Testis (tissue), 3 donors: ENCODE data around the gene NPAS2. TPM values are rescaled to one million over a fixed set of nuclear protein-coding genes. Genes with fewer than 3 reads are reported as not detected.

Experiments
- DNase-seq: peaks from one replicate; pipeline ENCODE4 v3.0.0-alpha.2; 2019
- H3K27ac ChIP-seq, 2 donors: fragments of 200-600 bp; sonication (generic); one replicate each; pipeline ENCODE4 v1.5.1; 2019
- H3K27me3 ChIP-seq: fragments of 200-600 bp; sonication (generic); one replicate; pipeline ENCODE4 v1.5.1; 2019
- H3K36me3 ChIP-seq: fragments of 200-600 bp; sonication (generic); one replicate; pipeline ENCODE4 v1.5.1; 2017; ENCODE audit warnings: low read depth; ENCODE audit errors: missing control alignments
- H3K4me1 ChIP-seq: fragments of 200-600 bp; sonication (generic); one replicate; pipeline ENCODE4 v1.5.1; 2019
- H3K4me3 ChIP-seq, 2 donors: fragments of 200-600 bp; sonication (generic); one replicate each; pipeline ENCODE4 v1.5.1; 2017 to 2019
- H3K9me3 ChIP-seq: fragments of 200-600 bp; sonication (generic); one replicate; pipeline ENCODE4 v1.5.1; 2017
- CTCF ChIP-seq, 3 experiments: fragments of 450-650 bp in 2 of 3; fragments of 200-600 bp in 1 of 3; sonication (generic) in 1 of 3; IDR thresholded peaks; one replicate each; pipeline ENCODE4 v1.5.1; 2016 to 2019; ENCODE audit warnings: antibody characterized with exemption in 3 of 3, mild to moderate bottlenecking in 2 of 3, moderate library complexity in 1 of 3
- POLR2A ChIP-seq: fragments of 450-650 bp; IDR thresholded peaks from one replicate; pipeline ENCODE4 v1.6.1; 2017; ENCODE audit warnings: antibody characterized with exemption, mild to moderate bottlenecking, moderate library complexity
- WGBS, 2 donors: methylation state at CpG; one replicate each; pipeline ENCODE4 v1.1.5; 2018; 5-methylcytosine and 5-hydroxymethylcytosine counted together
- intact Hi-C: fragments of 100-400 bp; cut with DNase I; formaldehyde crosslinking; loops from one replicate; pipeline ENCODE4 v1.15.1; 2023; ENCODE audit warnings: low total_unique reads
- polyA plus RNA-seq: library from polyadenylated mRNA; stranded (reverse); fragments of 350-450 nt; fragmentation: Illumina TruSeq; extraction: RNeasy Lipid Tissue Mini Kit (QIAGEN cat#74804); gene quantifications from one replicate; pipeline ENCODE4 v1.2.3, GENCODE V29; 2014; ENCODE audit warnings: low read depth, low replicate concordance; ENCODE audit not compliant: insufficient read depth
- total RNA-seq, 2 donors: library from RNA; depleted of rRNA; stranded (reverse); fragments of >200 nt; gene quantifications; one replicate each; pipeline ENCODE4 v1.2.3, GENCODE V29; 2016

NPAS2 gene
- total and polyA plus RNA-seq, 3 donors from 2014 or later: 20.4 to 64.2 (median 46.7) TPM

GRCh38 chr2:100988630-100989417 lies 168.9 kb downstream of the NPAS2 start:
- H3K9me3 ChIP-seq: no peaks in the 10 kb centered on the region
- no peaks in the 10 kb centered on the region for H3K27me3 ChIP-seq
- no peak for TF ChIP-seq POLR2A
- TF ChIP-seq CTCF (IDR thresholded peaks at IDR 0.05): no peak
- intact Hi-C loops: loop anchor here (10.0 kb wide), 1 partner anchor 254 kb away; no protein-coding TSS in a partner anchor
- H3K4me3 ChIP-seq: no peak overlapping the region
- 78 to 87% methylated on average over 7 to 8 of the region's 8 CpGs for WGBS, 2 donors
- no peaks in the 10 kb centered on the region for H3K36me3 ChIP-seq
- no peak for DNase-seq
- H3K4me1 ChIP-seq: no peaks in the 10 kb centered on the region
- no peak overlapping the region for H3K27ac ChIP-seq

- intact Hi-C loops: loop anchor here (10.0 kb wide), 1 partner anchor 255 kb away; no protein-coding TSS in a partner anchor
- no peaks in the 10 kb centered on the region for H3K36me3 ChIP-seq
- WGBS, 2 donors: 89 to 99% methylated on average over 3 of the region's 3 CpGs
Measured at GRCh38 chr2:100989666-100990065, 169.7 kb downstream of the NPAS2 start.

GRCh38 chr2:100990166-100990565 lies 170.2 kb downstream of the NPAS2 start:
- H3K9me3 ChIP-seq: no peaks in the 10 kb centered on the region
- 89 to 93% methylated on average over 9 of the region's 9 CpGs for WGBS, 2 donors
- TF ChIP-seq POLR2A (no peak), CTCF (IDR thresholded peaks at IDR 0.05) (no peak)
- no peak overlapping the region for H3K4me3 ChIP-seq
- DNase-seq: no peak
- no peaks in the 10 kb centered on the region for H3K4me1 ChIP-seq
- no peaks in the 10 kb centered on the region for H3K27me3 ChIP-seq
- H3K36me3 ChIP-seq: no peaks in the 10 kb centered on the region
- H3K27ac ChIP-seq: no peak overlapping the region
- intact Hi-C loops: no loop called here

More at GRCh38 chr2:100989666-100990065, 169.7 kb downstream of the NPAS2 start:
- DNase-seq: no peak
- Histone ChIP-seq H3K4me3 (no peak overlapping the region), H3K27ac (no peak overlapping the region), H3K27me3 (no peaks in the 10 kb centered on the region), H3K9me3 (no peaks in the 10 kb centered on the region), H3K4me1 (no peaks in the 10 kb centered on the region)
- TF ChIP-seq CTCF (IDR thresholded peaks at IDR 0.05): no peak
- no peak for TF ChIP-seq POLR2A

DNA sequence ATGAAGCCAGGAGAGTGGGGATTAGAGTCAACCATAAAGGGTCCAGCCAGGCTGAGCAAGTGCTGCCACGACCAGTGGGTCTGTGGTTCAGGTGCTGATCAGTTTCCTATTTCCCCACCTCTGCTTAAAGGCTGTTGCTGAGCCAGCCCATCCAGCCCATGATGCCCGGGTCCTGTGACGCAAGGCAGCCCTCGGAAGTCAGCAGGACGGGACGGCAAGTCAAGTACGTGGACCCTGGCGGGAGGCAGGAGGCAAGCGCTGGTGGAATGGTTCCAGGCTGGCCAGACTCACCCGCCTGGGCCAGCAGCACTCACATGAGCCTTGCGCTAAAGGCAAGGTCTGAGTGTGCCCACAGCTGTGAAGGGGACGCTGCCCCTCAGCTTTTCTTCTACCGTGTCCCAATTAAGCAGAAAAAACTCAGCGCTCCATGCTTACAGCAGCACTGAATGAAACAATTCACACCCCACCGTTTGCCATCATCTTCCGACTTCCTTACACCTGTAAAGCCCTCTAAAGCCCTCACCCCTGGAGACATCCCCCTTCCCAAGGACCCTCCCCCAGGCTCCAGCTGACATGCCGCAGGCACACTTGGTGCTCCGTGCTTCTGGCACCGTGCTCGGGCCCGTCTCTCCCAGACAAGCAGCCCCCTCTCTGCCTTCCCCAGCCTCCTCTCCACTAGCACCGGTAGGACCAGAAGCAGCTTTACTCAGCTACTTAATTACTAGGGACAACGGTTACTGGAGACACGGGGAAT lies 170.9 kb downstream of the NPAS2 start:
- Histone ChIP-seq H3K27me3 (no peaks in the 10 kb centered on the region), H3K4me1 (no peaks in the 10 kb centered on the region), H3K27ac (no peak overlapping the region), H3K36me3 (no peaks in the 10 kb centered on the region), H3K9me3 (no peaks in the 10 kb centered on the region), H3K4me3 (no peak overlapping the region)
- DNase-seq: no peak
- WGBS, 2 donors: 87% methylated on average over 23 to 24 of the region's 24 CpGs
- no peak for TF ChIP-seq CTCF (IDR thresholded peaks at IDR 0.05)
- TF ChIP-seq POLR2A: no peak
- intact Hi-C loops: no loop called here
